SK-N-SH treated with all-trans-retinoic acid at 6 μM for 48 hours (cell line): Measurements from ENCODE around the gene ORM1.

Experiments
- ATAC-seq: fragments of 200-7000 bp; cut with Tn5 transposase; 3 replicates; pipeline ENCODE4 v1.9.1; 2020; ENCODE audit warnings: mild to moderate bottlenecking, moderate library complexity
- ARNTL ChIP-seq: fragments of 450-650 bp; formaldehyde crosslinking; IDR thresholded peaks from 2 replicates; pipeline ENCODE4 v1.5.0; 2020; ENCODE audit warnings: low read depth, mild to moderate bottlenecking, moderate library complexity, borderline replicate concordance
- BACH2 ChIP-seq: fragments of 250-450 bp; sonication (Bioruptor Pico); IDR thresholded peaks from 2 replicates; pipeline ENCODE4 v1.9.0; 2021; ENCODE audit warnings: mild to moderate bottlenecking, borderline replicate concordance
- CSRNP3 ChIP-seq: fragments of 250-450 bp; sonication (Bioruptor Pico); IDR thresholded peaks from 2 replicates; pipeline ENCODE4 v1.5.1; 2021; ENCODE audit warnings: mild to moderate bottlenecking, moderate library complexity
- ESRRG ChIP-seq: fragments of 250-450 bp; sonication (Bioruptor Pico); IDR thresholded peaks from 2 replicates; pipeline ENCODE4 v1.6.1; 2021; ENCODE audit warnings: mild to moderate bottlenecking
- GLIS3 ChIP-seq: fragments of 250-450 bp; sonication (Bioruptor Pico); IDR thresholded peaks from 2 replicates; pipeline ENCODE4 v1.5.0; 2020; ENCODE audit warnings: mild to moderate bottlenecking, moderate library complexity
- OSR1 ChIP-seq: fragments of 250-450 bp; sonication (Bioruptor Pico); IDR thresholded peaks from 2 replicates; pipeline ENCODE4 v1.8.0; 2022; ENCODE audit warnings: moderate library complexity, mild to moderate bottlenecking, inconsistent platforms
- POU6F1 ChIP-seq: fragments of 250-450 bp; sonication (Bioruptor Pico); IDR thresholded peaks from 2 replicates; pipeline ENCODE4 v1.8.0; 2021; ENCODE audit warnings: low read depth, mild to moderate bottlenecking, moderate library complexity, borderline replicate concordance
- PPARA ChIP-seq: fragments of 250-450 bp; sonication (Bioruptor Pico); IDR thresholded peaks from 2 replicates; pipeline ENCODE4 v1.5.0; 2020; ENCODE audit warnings: mild to moderate bottlenecking, borderline replicate concordance
- RARB ChIP-seq: fragments of 250-450 bp; sonication (Bioruptor Pico); IDR thresholded peaks from 2 replicates; pipeline ENCODE4 v1.8.0; 2021; ENCODE audit warnings: mild to moderate bottlenecking, moderate library complexity
- SNAI2 ChIP-seq: fragments of 250-450 bp; sonication (Bioruptor Pico); IDR thresholded peaks from 2 replicates; pipeline ENCODE4 v1.5.0; 2020; ENCODE audit warnings: mild to moderate bottlenecking, moderate library complexity
- TCF4 ChIP-seq: fragments of 250-450 bp; sonication (Bioruptor Pico); IDR thresholded peaks from 2 replicates; pipeline ENCODE4 v1.8.0; 2021; ENCODE audit warnings: mild to moderate bottlenecking, moderate library complexity, borderline replicate concordance
- ZC3H10 ChIP-seq: fragments of 250-450 bp; sonication (Bioruptor Pico); IDR thresholded peaks from 2 replicates; pipeline ENCODE4 v1.5.1; 2021; ENCODE audit warnings: mild to moderate bottlenecking, moderate library complexity
- ZFP3 ChIP-seq: fragments of 250-450 bp; sonication (Bioruptor Pico); IDR thresholded peaks from 2 replicates; pipeline ENCODE4 v1.5.0; 2020; ENCODE audit warnings: mild to moderate bottlenecking, moderate library complexity
- ZFP30 ChIP-seq: fragments of 450-650 bp; formaldehyde crosslinking; IDR thresholded peaks from 2 replicates; pipeline ENCODE4 v1.5.0; 2022; ENCODE audit warnings: mild to moderate bottlenecking, moderate library complexity
- ZNF565 ChIP-seq: fragments of 450-650 bp; formaldehyde crosslinking; conservative IDR thresholded peaks from 2 replicates; pipeline ENCODE4 v1.5.0; 2020; ENCODE audit warnings: low read depth, mild to moderate bottlenecking, moderate library complexity
- ZNF70 ChIP-seq: fragments of 450-650 bp; formaldehyde crosslinking; IDR thresholded peaks from 2 replicates; pipeline ENCODE4 v1.5.0; 2020; ENCODE audit warnings: mild to moderate bottlenecking, moderate library complexity
- ZNF8 ChIP-seq: fragments of 450-650 bp; formaldehyde crosslinking; IDR thresholded peaks from 2 replicates; pipeline ENCODE4 v1.5.0; 2020; ENCODE audit warnings: mild to moderate bottlenecking, moderate library complexity
- TF ChIP-seq, protein P1 (sequence below): fragments of 250-450 bp; sonication (Bioruptor Pico); IDR thresholded peaks from 2 replicates; pipeline ENCODE4 v1.5.0; 2020; ENCODE audit warnings: mild to moderate bottlenecking, moderate library complexity
- TF ChIP-seq, protein P2 (sequence below): fragments of 250-450 bp; sonication (Bioruptor Pico); IDR thresholded peaks from 2 replicates; pipeline ENCODE4 v1.8.0; 2020; ENCODE audit warnings: mild to moderate bottlenecking, moderate library complexity, borderline replicate concordance

Gene ORM1

GRCh38 chr9:114315723-114316363 lies 7.1 kb upstream of the ORM1 start:
- ATAC-seq: no peak

GRCh38 chr9:114316605-114317230 lies 6.2 kb upstream of the ORM1 start:
- ATAC-seq: no peak

More at GRCh38 chr9:114315723-114316363, 7.1 kb upstream of the ORM1 start:
- TF ChIP-seq SNAI2 (no peak), GLIS3 (no peak), ARNTL (CRISPR knock-in tag) (no peak), ZC3H10 (CRISPR knock-in tag) (no peak), POU6F1 (CRISPR knock-in tag) (no peak), OSR1 (CRISPR knock-in tag) (no peak), ZNF8 (CRISPR knock-in tag) (no peak), CSRNP3 (CRISPR knock-in tag) (no peak), TCF4 (CRISPR knock-in tag) (no peak), PPARA (CRISPR knock-in tag) (no peak), ZFP3 (CRISPR knock-in tag) (no peak), ZNF70 (CRISPR knock-in tag) (no peak), ZFP30 (CRISPR knock-in tag) (no peak), ZNF565 (CRISPR knock-in tag) (no peak)
- TF ChIP-seq, protein P1, sequence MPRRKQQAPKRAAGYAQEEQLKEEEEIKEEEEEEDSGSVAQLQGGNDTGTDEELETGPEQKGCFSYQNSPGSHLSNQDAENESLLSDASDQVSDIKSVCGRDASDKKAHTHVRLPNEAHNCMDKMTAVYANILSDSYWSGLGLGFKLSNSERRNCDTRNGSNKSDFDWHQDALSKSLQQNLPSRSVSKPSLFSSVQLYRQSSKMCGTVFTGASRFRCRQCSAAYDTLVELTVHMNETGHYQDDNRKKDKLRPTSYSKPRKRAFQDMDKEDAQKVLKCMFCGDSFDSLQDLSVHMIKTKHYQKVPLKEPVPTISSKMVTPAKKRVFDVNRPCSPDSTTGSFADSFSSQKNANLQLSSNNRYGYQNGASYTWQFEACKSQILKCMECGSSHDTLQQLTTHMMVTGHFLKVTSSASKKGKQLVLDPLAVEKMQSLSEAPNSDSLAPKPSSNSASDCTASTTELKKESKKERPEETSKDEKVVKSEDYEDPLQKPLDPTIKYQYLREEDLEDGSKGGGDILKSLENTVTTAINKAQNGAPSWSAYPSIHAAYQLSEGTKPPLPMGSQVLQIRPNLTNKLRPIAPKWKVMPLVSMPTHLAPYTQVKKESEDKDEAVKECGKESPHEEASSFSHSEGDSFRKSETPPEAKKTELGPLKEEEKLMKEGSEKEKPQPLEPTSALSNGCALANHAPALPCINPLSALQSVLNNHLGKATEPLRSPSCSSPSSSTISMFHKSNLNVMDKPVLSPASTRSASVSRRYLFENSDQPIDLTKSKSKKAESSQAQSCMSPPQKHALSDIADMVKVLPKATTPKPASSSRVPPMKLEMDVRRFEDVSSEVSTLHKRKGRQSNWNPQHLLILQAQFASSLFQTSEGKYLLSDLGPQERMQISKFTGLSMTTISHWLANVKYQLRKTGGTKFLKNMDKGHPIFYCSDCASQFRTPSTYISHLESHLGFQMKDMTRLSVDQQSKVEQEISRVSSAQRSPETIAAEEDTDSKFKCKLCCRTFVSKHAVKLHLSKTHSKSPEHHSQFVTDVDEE (CRISPR knock-in tag): no peak
- TF ChIP-seq, protein P2, sequence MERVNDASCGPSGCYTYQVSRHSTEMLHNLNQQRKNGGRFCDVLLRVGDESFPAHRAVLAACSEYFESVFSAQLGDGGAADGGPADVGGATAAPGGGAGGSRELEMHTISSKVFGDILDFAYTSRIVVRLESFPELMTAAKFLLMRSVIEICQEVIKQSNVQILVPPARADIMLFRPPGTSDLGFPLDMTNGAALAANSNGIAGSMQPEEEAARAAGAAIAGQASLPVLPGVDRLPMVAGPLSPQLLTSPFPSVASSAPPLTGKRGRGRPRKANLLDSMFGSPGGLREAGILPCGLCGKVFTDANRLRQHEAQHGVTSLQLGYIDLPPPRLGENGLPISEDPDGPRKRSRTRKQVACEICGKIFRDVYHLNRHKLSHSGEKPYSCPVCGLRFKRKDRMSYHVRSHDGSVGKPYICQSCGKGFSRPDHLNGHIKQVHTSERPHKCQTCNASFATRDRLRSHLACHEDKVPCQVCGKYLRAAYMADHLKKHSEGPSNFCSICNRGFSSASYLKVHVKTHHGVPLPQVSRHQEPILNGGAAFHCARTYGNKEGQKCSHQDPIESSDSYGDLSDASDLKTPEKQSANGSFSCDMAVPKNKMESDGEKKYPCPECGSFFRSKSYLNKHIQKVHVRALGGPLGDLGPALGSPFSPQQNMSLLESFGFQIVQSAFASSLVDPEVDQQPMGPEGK: no peak

GRCh38 chr9:114317665-114318357 lies 5.1 kb upstream of the ORM1 start:
- no peak for TF ChIP-seq GLIS3
- no peak for TF ChIP-seq TCF4 (CRISPR knock-in tag)
- no peak for TF ChIP-seq POU6F1 (CRISPR knock-in tag)
- no peak for TF ChIP-seq BACH2
- no peak for TF ChIP-seq ESRRG (CRISPR knock-in tag)
- no peak for TF ChIP-seq OSR1 (CRISPR knock-in tag)
- no peak for TF ChIP-seq ZFP30 (CRISPR knock-in tag)
- no peak for TF ChIP-seq ARNTL (CRISPR knock-in tag)
- TF ChIP-seq RARB (CRISPR knock-in tag): no peak
- no peak for ATAC-seq

More at GRCh38 chr9:114316605-114317230, 6.2 kb upstream of the ORM1 start:
- no peak for TF ChIP-seq ZNF565 (CRISPR knock-in tag)
- TF ChIP-seq ZFP3 (CRISPR knock-in tag): no peak
- no peak for TF ChIP-seq ARNTL (CRISPR knock-in tag)
- no peak for TF ChIP-seq RARB (CRISPR knock-in tag)
- no peak for TF ChIP-seq ESRRG (CRISPR knock-in tag)
- TF ChIP-seq ZNF8 (CRISPR knock-in tag): no peak
- TF ChIP-seq ZC3H10 (CRISPR knock-in tag): no peak
